IPS DF 4.7 (cell line): ENCODE data around the gene CEP112.

ENCODE experiments used
- DNase-seq: peaks from one replicate; pipeline ENCODE4 v3.0.0-alpha.2; 2013; ENCODE audit warnings: low spot score; ENCODE audit errors: extremely low read depth

The CEP112 gene

DNA sequence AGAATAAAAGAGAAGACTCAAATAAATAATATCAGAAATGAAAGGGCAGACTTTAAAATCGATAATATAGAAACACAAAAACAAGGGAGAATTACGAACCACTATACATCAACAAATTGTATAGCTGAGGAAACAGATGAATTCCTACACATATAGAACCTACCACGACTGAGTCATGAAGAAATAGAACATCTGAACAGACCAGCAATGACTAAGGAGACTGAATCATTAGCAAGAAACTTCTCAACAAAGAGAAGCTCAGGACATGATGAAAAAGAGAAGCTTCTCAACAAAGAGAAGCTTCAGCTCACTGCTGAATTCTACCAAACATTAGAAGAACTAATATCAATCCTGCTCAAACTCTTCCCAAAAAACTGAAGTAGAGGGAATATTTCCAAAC is 255.9 kb downstream of the CEP112 start:
- DNase-seq: no peak

DNA sequence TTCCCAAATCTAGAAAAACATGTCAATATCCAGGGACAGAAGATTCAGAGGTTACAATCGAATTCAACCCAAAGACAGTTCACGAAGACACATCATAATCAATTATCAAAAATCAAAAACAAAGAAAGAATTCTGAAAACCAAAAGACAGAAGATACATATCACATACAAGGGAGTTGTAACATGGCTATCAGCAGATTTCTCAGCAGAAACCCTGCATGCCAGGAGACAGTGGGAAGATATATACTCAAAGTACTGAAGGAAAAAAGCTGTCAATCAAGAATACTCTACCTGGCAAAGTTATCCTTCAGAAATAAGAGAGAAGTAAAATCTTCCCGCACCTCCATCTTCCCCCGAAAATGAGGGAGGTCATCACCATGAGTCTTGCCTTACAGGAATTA is 258.6 kb downstream of the CEP112 start:
- no peak for DNase-seq

DNA sequence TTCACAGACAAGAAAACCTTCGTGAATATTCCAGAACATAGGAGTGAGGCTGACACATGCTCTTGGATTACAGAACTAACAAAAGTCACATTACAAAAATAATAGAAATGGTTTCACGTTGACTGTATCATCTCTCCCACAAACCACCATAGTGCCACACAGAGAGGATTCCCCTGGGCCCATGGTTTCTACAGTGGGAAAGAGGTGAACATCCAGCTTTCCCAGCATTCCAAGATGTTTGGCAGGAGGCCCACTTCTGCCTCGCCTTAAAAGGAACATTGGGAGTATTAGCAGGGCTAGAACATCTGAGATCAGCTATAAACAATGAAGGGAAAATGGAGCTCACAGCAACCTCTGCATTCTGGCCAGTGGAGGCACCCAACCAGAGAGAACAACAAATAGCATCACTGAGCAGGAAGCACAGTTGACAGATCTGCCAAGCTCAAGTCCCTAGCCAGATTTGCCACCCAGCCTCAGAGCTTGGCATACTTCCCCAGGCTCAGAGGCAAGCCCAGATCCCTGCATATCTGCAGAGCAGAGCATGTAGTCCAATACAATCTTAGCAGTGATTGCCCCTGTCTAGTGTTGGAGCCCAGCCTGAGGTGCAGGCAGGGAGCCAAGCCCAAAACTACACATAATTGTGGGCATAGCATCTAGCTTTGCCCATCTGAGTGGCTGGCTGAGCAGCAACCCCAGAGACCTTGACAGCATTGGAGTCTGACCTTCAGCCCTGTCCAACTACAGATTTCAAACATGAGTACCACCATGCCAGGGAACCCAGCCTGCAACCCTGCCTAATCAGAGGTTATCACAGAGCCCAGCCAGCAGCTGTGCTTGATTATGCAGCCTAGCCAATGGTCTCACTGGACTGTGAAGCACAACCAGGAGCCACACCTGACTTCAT is 260.4 kb downstream of the CEP112 start:
- DNase-seq: no peak

DNA sequence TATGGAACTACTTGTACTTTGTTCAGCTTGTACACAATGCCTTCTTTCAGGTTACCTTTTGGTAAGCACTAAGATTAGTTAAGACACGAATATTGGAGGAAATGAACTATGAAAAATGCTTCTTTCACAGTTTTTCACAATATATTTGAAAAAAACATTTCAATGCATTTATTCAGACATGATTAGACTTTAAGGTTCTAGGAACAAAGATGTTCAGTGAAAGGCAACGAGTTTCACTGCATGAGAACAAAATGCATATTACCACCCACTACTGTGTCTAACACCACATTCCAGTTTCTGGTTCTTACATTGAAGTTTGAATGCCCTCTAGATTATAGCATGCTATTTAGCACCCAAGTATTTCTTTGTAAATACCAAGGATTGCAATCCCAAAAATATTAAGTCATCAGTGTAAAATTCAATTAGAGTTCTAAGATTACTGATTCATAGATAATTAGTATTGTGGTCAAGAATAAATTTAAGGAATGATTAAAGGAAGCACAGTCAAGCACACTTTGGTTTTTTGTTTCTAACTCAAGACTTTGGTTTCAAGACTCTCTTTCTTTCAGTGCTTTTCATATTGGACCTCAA is 261.7 kb downstream of the CEP112 start:
- no peak for DNase-seq

DNA sequence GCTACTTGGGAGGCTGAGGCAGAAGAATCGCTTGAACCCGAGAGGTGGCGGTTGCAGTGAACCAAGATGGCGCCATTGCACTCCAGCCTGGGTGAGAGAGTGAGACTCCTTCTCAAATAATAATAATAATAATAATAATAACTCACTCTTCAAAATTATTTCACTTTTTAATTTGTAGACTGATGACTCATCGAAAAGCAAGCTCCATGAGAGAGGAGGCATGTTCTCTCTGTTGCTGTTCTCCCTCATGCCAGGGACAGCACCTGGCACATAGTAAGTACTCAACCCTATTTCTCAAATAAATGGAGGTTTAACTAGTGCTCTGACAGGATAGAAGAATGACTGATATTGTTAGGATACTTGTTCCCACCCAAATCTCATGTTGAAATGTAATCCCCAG is 265.3 kb downstream of the CEP112 start:
- DNase-seq: no peak

DNA sequence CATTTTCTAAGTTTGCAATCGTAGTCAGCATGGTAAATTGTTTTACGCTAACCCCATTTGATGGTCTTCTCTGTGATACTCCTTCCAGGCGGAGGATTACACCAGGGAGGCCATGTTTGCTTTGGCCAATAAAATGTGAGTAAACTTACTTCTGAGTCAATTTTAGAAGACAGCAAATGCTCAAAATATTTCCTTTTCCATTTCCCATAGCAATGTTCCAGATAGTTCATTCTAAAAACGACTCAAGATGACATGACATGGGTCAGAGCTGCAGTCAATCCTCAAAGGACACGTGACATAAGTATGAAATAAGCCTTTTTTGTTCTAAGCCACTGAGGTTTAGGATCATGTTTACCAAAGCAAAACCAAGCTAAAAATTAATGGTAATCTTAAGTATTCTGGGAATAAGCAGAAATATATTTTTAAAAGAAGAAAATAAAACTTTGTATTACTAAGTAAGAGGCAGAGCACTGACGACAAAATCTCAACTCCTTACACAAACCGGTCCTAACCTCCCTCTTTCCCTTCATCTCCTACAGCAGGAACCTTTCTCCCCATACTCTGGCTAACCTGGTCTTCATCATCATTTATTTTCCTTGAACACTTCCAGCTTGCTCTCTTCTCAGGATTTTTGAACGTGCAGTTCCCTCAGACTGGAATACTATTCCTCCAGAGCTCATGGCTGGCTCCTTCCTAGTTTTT is 266.2 kb downstream of the CEP112 start:
- DNase-seq: no peak

DNA sequence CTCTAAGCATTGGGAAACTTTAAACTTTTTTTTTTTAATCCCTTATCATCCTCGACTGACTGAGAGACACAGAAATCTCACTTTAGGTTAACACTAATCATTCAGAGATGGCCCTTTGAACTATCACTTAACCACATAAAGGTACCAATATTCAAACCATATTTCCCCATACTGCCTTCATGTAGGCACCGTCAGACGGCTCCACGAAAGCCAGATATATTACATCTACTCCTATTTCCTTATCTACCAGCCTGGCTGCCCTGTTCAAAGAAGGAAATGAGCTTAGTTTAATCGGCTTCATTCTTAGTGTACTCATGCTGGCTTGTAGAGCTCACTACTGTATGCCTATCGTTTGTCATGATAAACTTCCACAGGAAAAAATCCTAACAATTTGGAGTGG is 270.9 kb downstream of the CEP112 start:
- no peak for DNase-seq

DNA sequence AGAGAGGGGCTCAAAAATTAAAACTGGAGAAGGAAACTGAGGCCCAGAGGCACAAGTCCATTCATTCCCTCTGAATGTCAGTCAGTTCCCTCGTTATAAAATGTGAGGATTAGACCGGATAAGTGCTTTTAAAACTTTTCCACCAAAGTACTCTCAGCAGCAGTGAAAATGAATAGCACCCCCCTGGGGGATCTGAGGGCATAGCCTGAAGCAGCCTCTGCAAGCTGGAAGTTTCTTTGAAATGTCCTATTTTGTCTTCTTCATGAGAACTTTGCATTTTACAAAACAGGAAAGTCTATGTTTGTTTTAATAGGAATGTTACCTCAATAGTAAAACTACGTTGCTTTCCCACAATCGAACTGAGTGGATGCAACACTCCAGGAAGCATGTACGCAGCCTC is 273.0 kb downstream of the CEP112 start:
- no peak for DNase-seq

DNA sequence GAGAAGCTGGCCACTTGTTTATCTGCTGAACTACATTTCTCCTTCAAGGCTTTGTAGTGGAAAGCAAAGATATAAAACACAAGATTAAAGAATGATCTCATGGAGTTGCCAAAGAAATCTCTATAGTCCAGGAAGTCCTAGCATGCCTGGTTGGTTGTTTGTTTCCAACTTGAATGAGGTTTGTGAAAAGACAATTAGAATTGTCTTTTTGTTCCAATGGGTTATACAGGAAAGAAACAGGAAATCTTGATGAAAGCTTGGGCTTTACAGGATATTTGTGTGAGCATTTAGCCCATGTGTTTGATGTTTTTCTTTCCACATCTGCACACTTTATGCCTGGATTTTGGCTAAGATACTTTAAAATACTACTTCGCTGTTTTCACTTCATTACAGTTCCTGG is 273.4 kb downstream of the CEP112 start:
- DNase-seq: no peak

DNA sequence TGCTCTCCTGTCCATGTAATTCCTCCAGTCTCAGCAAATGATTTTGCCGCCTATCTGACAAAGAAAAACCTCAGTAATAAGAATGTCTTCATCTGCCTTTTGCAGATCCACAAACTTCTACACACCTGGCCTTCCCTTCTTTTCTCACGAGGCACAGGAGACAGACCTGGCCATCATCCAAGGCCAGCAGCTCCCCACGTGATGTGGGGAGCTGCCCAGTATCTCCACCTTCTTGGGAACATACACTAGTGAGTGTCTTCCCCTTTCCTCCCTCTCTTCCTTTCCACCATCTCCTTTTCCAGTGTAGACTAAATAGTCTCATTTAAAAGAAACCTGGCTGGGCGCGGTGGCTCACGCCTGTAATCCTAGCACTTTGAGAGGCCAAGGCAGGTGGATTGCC is 274.4 kb downstream of the CEP112 start:
- DNase-seq: no peak

DNA sequence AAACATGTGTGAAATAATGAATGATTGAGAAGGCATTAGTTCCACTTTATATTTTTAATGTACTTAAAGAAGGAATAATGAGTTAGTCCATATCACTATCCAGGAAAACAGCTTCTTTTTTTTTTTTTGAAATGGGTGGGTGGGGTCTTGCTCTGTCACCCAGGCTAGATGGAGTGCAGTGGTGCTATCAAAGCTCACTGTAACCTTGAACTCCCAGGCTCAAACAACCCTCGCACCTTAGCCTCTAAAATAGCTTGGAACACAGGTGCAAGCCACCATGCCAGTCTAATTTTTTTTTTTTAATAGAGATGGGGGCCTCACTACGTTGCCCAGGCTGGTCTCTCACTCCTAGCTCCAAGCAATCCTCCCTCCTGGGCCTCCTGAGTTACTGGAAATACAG is 275.5 kb downstream of the CEP112 start:
- DNase-seq: no peak

DNA sequence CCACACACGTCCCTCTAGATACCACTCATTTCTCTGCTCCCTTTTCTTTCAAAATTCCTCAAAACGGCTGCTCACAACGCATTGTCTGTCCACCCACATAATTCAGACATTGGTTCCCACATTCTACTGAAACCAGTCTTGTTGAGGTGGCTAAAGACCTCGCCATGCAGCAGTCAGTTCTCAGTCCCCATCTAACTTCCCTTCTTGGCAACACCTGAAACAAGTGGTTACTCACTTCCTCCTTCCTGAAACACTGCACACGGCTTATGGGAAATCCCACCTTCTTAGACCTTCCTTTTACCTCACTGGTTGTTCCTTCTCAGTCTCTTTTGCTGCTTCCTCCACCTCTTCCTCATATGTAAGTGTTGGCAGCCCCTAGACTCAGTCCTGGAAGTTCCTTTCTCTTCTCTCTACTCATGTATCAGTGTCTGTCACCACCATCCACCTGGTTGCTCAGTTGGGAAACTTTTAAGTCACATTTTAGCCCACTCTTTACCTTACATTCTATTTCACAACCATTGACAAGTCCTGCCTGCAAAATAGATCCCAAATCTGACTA is 277.1 kb downstream of the CEP112 start:
- DNase-seq: no peak

DNA sequence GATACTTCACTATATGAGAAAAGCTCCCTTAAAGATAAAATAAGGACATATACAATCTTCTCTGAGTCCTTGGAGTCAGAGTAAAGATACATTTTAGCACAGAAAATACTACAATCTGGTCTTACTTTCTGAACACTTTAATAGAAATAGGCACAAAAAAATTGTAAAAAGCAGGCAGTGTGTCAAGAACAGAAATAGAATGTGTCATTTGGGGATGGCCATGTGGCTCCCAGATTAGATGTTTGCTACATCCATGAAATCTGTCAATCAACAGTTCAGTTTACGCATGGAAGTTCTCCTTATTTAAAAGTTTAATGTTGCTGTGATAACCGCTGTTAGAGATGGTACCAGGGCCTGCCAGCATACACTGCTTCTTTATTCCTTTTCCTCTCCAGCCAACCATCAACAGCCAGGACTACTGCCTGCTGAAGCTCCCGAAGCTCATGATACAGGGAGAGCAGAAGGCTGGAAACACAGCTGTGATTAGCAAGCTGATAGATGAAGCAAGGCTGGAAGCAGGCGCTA is 278.5 kb downstream of the CEP112 start:
- no peak for DNase-seq

DNA sequence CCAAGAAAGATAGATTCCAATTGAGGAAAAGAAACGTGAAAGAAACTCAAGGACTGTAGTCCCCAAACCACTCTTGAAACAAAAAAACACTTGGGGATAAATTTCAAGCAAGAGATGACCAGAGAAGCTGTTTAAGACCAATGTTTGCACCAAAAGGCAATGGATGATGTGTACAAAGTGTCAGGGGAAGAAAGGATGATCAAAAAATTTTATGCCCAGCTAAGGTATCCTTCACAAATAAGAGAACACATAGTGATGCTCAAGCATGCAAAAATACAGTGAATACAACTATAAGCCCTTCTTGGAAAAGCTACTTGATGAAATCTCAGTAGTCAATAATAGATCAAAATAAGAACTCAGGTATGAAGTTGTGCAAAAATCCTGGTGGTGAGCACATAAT is 281.1 kb downstream of the CEP112 start:
- DNase-seq: no peak

DNA sequence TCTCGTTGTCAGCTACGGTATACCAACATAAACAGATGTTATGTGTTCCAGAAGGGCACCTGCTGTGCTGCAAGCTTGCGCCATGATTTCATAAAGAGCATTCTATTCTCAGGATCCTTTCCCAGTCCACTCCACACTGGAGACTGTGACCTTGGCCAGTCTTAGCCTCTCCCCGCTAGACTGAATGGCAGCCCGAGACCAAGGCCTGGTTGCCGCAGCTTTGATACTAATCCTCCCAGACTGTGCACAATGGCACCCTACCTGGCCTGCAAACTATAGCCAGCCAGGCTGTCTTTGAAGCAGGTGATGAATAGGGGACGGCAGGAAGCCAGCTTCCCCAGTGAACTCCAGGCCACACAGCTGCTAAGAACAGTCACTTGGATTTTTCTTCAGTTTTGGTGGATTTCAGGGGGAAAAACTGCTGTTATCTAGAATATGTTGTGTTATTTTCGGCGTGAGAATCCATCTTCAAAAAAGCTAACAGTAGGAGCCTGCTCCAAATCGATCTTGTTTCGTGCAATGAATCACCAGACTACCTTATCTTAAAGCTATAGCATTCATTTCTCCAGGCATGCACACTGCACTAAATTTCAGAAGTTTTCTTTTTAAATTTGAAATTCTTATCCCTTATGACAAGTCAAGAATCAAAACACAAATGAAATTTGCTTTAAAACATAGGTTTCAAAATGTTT is 289.0 kb downstream of the CEP112 start:
- DNase-seq: no peak

DNA sequence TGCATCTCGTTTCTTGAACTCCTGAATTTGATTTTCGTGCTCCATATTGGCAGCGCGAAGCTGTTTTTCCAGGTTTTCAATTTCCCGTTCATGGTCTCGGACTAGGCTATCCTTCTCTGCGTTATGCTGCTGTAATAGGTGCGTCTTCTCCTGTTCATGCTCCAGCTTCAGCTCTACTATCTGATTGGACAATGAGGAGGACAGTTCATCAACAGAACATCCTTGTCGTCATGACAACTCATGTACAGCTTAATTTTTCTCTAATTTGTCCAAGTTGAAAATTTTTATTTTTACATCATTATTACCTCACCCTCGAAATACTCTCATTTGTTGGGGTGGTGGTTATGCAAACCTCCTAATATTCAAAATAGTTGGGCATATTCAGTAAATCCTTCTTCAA is 289.8 kb downstream of the CEP112 start:
- DNase-seq: no peak

DNA sequence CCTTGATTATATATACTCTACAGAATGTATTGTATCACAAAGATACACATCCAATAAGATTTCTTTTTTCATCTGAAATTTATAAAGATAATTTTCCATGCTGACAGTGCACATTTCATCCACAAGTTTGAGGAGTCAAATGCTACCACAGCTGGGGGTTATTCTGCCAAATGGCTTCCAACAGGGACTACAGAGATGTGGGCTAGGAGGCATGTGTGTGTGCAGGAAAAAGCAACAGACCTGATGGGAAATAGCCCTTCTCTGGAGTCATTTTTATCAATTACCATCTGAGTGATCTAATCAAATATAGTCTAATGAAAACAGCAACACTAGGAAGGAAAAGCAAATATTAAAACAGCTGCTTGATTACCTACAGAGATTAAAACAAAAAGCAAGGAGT is 290.5 kb downstream of the CEP112 start:
- no peak for DNase-seq

DNA sequence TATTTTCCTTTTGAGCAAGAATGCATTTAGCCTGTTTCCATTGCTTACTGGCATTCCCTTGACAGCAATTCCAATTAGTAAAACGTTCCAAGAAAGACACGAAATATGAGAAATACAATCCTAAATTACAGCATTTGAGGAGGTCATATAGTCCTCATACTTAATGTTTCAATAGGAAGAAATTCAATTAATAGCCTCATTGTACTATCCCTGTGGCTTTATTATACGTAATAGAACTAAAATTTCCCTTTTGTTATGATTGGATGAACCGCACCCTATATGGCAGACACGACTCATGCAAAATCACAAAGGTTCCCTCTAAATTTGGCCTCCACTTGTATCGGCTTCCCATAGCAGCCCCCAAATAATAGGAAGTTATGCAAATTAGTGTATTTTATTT is 291.7 kb downstream of the CEP112 start:
- DNase-seq: no peak

DNA sequence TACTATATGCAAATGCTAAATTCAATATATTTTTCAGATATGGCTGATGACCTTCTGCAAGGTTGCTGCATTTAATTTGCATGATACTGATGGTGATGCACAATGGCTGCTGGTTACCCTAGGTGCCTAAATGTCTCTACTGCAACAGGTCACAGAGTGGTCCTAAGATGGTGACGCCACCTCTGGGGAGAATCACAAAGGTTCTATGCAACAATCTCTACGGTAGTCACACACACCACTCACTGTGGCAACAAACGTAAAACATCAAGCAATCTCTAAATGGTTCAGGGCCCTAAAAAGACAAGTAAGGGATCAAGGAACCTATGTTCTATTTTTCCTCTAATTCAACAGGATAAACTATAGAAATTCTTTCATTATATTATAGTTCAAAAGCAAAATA is 293.3 kb downstream of the CEP112 start:
- no peak for DNase-seq

DNA sequence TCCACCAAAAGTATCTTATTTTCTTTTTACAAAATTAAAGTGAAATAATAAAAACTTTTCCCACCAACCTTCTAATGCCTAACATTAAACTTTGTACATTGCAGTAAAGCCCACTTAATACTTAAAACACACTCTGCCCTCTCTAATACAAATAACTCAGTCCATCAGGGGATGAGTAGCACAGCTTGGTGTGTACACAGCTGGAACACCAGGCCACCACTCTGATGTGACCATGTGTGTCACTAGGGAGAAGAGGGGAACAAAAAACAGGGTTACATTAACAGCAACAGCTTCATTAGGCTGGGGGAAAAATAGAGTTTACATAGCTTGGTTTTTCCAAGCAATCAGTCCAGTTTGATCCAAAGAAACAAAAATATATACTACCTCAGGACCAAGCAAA is 295.0 kb downstream of the CEP112 start:
- no peak for DNase-seq

DNA sequence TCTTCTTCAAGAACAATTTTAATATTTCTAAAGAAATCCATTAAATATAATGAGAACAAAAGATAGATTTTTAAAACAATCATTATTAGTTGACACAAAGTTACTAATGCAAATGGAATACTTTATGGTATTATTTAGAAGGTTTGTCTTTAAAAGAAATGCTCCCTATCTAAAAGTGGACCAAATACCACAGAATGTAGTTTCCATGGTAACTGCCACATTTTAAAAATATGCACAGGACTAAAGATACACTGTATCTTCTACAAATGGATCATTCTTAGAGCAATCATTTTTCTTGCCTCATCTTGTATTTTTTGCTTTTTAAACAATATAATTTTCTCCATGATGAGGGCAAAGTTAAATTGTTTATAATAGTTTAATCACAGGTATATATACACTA is 296.0 kb downstream of the CEP112 start:
- no peak for DNase-seq
